Activated CD4-positive, alpha-beta T cell treated with anti-CD3 and anti-CD28 coated beads for 24 hours (primary cell): ENCODE results near the gene LMF1.
"Not testable (repeated sequence)": the region's sequence is repeated elsewhere in the genome, so short reads cannot be mapped to it uniquely, and the experiment has no call there.

Source experiments
- DNase-seq, 2 donors: peaks; one replicate each; pipeline ENCODE4 v3.0.0-alpha.2; 2020; ENCODE audit warnings: low read depth in 2 of 2

LMF1 gene

DNA sequence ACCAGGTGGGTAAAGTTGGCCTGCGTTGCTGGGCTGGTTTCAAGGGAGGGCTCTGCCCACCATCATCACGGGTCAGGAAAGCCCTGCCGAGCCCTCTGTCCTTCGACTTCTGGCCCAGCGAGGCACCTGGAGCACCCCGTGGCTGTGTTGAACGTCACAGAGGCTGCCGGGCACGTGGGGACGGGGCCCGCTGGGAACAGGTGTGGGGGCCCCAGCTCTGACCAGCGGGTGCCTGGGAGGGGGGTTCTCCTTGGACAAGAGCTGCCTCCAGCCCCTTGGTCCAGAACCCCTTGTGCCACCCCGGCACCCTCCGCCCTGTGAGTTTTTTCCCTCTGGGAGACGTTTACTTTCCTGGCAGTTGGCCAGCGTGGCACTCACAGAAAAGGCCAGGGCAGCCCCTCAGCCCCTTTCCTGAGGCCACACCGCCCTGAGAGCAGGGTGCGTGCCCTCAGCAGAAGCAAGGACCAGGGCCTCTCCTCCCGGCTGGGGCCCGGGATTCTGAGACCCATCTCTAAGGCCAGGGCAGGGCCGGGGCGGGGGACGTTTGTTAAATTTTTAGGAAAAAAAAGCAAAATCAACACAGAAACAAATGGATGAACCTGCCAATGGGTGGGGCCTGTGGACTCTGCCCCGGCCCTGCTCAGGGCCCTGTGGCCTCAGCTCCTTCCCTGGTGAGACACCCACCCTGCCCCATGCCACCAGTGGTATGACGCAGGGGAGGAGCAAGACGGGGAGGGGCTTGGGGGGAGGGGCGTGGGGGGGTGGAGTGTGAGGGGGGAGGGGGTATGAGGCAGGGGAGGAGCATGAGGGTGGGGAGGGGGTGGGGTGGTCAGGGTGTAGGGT is 139.0 kb downstream of the LMF1 start:
- no peak for DNase-seq

DNA sequence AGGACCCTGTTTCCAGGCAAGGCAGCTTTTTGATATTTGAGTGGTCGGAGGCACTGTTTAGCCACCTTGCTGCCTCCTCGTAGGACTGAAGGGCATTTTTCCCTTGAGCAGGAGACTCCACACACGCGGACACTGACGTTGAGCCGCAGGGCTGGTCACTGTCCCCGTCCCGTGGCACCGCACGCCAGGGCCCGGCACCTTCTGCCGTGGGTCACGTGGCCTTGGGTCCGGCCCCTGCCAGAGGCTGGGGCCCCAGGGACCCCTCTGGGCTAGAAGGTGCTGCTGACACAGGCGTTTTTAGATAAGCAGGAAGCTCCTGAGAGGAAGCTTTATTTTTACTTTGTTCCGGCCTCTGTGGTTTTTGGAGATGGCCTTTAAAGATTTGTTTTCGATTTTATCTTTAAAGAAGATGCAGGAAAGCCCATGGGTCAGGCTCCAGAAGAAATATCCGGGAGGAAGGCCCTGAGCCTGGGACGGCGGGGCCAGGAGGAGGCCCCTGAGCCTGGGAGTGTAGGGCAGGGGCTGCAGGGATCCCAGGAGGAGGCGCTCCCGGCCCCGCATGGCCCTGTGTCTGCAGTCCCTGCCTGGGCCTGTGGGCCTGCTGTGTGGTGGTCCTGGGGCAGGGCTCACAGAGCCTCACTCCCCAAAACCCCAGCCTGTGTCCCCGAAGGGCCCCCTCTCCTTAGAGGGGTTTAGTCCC is 139.8 kb downstream of the LMF1 start:
- DNase-seq = no peak

DNA sequence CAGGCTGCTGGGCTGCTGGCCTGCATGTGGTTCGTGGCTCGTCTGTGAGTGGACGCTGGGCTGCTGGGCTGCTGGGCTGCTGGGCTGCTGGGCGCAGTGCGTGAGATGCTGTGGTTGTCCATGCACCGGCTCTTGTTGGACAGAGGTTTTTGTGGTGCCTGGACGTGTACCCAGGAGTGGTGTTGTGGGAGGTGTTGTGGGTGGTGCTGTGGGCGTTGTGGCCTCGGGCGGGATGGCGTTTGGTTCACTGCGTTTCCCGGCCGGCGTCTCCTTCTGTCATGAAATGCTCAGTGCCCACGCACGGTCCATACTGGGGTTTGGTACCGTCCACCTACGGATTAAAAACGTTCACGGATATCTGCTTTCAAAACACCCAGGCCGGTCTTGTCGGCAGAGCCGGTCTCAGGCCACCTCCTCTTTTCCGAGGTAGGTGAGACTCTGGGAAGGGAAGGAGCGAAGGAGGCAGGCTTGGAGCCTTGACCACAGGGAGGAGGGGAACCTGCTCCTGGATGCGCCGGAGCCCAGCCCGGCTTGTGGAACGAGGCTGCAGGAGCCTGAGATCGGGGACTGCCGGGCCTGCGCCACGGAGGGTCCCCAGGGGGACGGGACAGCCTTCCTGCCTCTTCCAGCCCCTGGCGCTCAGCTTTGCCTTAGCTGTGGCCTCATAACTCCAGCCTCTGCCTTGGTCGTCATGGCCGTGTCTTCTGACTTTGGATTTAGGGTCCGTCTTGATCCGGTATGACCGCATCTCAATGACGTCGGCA is 140.5 kb downstream of the LMF1 start:
- no peak for DNase-seq

DNA sequence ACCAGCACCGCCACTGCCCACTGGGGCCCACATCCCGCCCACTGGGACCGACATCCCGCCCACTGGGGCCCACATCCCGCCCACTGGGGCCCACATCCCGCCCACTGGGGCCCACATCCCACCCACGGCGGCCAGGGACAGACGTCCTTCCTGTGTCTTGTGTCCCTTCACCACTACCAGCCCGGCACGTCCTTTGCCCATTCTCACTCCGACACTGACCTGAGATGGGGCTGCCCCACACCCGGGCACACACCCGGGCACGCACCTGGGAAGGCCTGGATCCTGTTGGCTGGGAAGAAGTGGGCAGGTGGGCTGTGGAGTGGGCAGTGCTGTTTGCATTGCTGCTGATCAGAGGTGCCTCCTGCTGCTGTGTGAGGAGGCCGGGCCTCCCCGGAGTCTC is 141.9 kb downstream of the LMF1 start:
- no peak for DNase-seq

DNA sequence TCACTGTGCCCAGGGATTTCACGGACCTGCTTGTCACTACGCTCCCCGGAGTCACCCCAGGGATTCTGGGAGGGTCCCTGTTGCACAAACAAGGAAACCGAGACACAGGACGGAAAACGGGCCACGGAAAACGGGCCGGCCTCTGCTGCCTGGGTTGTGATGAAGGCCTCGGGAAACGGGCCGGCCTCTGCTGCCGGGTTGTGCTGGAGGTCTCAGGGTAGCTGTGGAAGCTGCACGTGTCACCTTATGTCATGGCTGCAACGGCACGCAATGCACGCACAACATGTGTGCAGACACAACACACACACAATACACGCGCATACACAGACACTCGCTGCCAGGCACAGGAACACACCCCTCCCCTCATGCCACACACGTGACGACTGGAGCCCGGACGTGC is 143.3 kb downstream of the LMF1 start:
- no peak for DNase-seq

DNA sequence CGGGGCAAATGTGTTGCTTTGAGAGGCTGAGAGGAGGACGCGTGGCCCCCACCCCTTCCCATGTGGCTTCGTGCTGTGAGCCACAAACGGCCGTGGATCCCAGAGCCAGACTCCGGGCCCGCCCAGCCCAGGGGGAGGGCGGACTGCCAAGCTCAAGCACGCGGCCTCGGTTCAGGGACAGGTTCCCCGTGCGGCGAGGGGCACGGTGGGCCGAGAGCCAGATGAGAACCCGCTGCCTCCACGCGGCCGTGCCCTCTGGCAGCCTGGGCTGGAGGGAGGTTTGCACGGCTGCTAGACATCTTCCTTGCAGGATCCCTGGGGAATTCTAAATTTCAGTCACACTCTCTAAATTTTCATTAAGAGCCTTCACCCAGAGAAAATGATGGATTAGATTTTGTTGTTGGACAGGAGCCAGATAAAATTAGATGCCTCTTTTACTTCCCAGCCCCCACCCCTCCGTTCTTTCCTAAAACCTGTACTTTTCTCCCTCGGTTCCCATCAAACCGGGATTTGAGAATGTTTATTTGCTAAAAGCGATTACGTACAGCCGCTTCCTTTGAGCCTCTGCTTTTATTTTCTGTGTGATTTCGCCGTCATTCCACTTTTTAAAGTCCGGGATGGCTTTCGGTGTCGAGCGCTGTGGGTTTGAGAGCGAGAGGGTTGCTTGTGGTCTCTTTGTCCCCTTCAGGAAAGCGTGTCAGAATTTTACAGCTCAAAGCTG is 145.3 kb downstream of the LMF1 start:
- DNase-seq = no peak

DNA sequence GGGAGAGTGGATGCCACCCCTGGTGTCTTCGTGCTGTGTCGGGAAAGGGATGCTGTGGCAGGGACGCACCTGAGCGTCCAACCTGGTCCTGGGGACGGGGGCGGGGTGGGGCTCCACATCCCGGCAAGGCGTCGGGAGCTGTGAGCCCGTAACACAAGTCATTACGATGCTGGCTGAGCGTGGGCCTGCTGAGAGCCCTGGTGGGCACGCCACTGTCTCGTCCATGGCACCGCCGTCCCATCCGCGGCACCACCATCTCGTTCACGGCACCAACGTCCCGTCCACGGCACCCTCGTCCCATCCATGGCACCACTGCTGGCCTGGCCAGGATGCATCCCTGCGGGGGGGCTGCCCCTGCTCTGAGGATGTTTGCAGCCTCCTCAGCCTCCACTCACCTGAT is 146.2 kb downstream of the LMF1 start:
- no peak for DNase-seq

DNA sequence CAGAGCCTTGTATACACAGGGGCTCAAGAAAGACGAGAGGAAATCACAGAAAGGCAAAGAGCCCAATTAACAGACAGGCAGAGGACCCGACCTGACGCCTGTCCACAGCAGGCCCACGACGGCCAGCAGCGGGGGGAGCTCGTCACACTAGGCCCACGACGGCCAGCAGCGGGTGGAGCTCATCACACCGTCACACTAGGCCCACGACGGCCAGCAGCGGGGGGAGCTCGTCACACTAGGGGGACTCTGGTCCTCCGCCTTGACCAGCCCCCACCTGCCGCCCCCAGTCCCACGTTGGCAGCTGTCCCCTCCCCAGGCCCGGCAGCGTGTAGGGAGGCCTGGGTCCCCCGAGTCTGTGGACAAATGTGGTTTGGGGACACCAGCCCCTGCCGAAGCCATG is 146.6 kb downstream of the LMF1 start:
- no peak for DNase-seq

DNA sequence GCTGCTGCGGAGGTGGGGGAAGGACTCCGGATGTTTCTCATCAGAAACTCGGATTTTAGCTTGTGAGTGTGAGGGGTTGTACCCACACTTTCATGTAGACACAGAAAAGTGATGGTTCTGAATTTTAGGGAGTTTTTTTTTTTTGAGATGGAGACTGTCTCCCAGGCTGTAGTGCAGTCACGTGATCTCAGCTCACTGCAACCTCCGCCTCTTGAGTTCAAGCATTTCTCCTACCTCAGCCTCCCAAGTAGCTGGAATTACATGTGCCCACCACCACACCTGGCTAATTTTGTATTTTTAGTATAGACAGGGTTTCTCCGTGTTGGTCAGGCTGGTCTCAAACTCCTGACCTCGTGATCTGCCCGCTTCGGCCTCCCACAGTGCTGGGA is 147.9 kb downstream of the LMF1 start:
- DNase-seq = no peak

DNA sequence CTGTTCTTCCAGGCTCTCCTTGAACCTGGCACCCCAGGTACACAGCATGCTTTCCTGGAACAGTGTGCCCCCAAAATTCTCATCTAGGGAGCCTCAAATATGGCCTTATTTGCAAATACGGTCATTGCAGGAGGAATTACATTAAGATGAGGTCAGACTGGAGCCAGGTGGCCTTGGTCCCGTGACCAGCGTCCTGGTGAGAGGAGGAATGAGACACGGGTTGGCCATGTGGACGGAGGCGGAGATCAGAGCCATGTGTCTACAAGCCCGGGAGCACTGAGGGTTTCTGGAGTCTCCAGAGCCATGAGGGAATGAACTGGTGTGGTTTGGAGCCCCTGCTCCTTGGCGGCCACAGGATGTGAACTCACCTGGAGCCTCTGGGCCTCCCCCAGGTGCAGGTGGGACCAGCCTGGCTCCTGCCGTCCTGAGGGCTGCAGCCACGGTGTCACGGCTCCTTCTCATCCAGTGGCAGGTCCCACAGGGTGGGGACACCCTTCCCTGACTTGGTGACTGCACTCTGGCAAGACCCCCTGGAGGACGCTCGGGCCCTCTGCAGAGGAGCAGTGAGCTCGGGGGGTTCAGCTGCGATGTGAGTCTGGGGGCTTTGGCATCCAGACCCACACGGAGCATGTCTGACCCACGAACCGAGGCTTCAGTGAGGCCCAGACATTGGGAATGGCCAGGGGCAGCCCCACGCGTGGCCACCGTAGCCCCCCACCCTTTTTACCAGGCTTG is 148.4 kb downstream of the LMF1 start:
- no peak for DNase-seq

DNA sequence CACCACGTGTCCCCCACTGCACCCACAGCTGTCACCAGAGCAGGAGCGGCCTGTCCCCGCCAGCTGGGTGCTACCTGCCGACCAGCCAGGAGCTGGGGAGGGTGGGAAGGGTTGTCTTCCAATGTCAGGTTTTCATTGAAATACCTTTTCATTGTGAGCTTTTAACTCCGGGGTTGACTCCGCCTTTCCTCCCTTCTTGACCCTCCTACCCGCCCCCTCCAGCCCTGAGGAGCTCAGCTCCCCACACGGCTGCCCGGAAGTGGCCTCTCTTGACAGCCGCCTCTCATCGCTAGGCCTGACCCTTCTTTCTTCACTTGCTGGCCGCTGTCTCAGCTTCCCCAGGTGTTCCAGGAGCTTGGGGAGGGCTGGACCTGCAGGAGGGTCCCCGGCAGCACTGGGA is 149.0 kb downstream of the LMF1 start:
- DNase-seq = no peak

DNA sequence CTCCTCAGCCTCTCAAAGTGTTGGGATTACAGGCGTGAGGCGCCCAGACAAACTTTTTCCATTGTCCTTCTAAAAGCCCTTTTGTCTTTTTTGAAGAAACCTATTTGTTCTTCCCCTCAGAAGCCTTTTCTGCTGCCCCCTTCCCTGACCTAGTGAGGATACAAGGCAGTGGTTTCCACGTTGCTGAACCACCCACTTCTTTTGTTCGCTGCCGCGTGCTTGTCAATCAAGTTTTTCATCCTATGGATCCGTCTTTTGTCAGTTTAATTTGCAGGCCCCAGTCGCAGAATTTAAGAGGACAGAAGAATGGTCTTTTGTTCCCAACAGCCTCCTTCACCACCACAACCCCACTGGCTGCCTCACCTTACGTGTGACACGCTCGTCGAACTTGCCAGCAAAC is 150.0 kb downstream of the LMF1 start:
- DNase-seq = no peak

DNA sequence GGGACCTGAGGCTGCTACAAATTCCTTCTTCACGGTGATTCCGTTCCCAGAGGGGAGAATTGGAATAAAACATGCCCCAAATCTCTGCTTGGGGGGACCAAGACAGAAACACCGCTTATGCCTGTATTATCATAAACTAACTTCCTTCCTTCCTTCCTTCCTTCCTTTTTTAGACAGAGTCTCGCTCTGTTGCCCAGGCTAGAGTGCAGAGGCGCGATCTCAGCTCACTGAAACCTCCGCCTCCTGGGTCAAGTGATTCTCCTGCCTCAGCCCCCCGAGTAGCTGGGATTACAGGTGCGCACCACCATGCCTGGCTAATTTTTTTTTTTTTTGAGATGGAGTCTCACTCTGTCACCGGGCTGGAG is 150.8 kb downstream of the LMF1 start:
- not testable (repeated sequence) for DNase-seq

DNA sequence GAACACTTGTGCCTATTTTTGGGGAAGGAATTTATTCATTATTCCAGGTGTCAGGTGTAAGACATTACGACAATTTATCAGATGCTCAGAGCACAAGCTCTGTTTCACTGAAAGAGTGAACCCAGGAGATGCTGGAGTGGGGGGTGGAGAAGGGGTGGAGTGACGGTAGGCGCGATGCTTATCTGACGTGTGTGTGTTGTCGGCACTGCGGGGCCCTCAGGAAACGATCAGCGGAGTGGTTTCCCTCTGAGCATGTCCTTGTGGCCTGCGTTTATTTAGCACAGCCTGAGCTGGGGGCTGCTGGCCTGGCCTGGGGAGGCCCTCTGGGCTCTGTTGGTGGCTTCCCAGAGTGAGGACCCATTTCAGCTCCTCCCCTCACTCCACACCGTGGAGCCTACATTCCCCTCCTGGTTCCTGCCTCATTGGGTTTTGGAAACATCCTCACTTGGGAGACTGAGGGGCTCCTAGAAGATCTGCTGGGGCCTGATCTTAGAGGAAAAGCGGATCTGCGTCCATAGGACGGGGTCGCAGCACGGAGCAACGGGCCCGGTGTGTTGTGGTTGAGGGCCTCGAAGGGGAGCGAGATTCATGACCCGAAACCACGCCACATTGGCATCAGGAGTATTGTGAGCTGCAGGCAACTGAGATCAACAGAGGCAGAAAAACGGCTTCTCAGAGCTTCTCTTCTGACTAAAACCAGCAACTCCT is 151.3 kb downstream of the LMF1 start:
- DNase-seq = no peak

DNA sequence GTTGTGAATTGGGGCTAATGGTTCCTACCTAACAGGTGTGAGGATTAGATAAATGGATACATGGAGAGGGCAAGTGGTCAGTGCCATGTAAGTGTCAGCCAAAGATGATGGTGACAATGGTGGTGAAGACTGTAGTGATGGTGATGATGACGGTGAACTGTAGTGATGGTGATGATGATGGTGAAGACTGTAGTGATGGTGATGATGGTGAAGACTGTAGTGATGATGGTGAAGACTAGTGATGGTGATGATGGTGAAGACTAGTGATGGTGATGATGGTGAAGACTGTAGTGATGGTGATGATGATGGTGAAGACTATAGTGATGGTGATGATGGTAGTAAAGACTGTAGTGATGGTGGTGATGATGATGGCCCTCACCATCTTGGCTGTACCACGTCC is 152.2 kb downstream of the LMF1 start:
- no peak for DNase-seq

DNA sequence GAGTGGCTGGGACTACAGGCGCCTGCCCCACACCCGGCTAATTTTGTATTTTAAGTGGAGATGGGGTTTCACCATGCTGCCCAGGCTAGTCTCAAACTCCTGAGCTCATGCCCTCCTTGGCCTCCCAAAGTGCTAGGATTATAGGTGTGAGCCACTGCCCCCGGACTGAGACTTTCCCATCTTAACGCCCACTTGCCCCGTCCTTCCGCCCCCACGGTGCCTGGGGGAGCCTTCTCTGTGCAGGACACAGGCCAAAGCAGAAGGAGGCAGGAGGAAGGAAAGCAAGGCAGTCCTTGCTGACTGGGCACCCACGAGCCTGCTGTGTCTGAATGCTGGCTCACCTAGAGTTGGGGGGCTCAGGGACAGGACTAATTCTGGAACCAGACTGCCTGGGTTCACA is 152.7 kb downstream of the LMF1 start:
- no peak for DNase-seq

DNA sequence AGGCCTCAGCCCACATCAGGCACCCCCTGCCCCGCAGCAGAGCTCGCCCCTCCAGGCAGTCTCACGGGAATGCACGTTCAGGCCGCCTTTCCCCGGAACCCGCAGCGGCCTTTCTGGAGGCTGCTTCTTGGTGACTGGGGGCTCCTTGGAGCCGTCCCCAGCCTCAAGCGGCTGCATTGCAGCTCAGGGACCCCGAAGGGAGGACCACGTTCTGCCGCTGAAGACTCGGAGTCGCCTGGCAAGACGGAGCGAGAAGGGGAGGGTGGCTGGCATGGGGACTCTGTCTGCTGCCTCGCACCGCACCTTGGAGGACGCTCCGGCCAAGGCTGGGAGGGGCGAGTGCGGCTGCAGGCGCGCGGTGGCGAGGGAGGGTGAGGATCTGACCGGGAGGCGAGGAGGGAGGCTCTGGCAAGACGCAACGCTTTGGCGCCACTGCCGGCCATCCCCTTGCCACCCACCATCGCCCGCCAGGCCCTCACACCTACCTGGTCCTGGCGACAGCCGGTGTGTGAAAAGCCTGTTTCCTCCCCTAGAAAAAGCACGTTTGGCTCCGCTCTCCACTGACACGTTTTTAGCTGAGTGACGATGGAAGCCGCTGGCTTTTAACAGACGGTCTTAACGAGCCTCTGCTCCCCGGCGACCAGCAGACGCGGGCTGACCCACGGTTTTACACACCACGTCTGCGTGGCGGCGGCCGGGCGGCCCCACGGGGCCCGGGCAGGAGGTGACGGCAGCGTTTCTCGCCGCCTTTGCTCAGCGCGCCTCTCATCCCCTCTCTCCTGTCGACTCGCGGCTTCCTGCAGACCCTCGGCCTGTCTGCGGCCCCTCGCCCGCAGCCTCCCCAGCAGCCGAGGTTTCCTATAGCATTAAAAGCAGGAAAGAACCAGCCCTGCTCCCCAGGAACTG is 153.5 kb downstream of the LMF1 start:
- DNase-seq = no peak

DNA sequence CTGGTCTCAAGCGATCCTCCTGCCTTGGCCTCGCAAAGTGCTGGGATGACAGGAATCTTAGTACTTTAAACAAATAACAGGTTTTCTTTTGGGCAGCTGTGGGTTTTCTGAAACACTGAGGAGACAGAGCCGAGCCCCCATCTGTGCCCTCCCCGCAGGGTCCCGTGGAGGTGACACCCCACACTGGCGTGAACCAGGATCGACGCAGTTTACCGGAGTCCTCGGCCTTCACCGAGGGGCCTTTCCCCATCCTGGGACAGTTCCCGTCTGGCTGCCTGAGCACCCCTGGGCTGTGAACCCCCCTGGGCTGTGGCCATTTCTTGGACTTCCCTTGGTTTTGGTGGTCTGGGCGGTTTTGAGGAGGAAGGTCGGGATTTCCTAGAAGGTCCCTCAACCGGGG is 154.9 kb downstream of the LMF1 start:
- no peak for DNase-seq

DNA sequence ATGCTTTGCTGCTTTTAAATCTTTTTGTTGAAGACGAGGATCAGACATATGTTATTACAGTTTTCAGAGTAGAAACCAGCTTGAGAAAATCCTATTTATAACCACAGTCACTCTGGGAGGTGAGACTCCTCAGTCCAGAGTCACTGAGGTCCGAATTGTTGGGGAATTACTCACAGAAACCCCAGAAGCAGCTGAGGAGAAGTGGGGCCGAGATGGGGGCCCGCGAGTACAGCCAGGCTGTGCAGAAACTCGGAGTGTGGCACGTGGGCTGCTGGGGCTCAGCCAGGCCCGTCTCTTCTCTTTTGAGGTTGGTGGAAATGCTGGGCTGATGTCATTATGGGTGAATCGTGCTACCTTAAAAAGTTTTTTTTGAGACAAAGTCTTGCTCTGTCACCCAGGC is 155.8 kb downstream of the LMF1 start:
- no peak for DNase-seq

DNA sequence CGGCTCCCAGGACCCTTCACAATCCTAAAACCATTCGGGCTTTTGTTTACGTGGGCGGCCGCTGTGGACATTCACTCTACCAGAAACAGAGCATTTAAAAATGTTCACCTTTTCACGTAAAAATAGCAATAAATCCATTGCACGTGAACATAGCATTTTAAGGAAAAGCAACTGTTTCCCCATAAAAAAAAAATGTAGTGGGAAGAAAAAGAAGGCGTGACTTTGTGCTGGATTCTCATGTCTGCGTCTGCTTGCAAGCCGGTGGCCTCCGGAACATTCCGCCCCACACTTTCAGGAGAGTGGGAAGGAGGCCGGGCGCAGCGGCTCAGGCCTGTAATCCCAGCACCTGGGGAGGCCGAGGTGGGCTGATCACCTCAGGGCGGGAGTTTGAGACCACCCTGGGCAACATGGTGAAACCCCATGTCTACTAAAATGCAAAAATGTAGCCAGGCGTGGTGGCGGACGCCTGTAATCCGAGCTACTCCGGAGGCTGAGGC is 156.8 kb downstream of the LMF1 start:
- no peak for DNase-seq
